Subcutaneous abdominal adipose tissue (tissue), 5 donors: ENCODE measurements around the gene LRBA.

Experiments used
- H3K27ac ChIP-seq: one replicate; pipeline ENCODE4 v1.7.0; 2013; ENCODE audit warnings: low read depth, mild to moderate bottlenecking, inconsistent platforms, low read length, moderate library complexity
- H3K27me3 ChIP-seq, 5 donors: one replicate each; pipeline ENCODE4 v1.7.0; 2013; ENCODE audit warnings: low read length in 5 of 5, inconsistent platforms in 1 of 5; ENCODE audit not compliant: control insufficient read depth in 5 of 5, insufficient read depth in 4 of 5
- H3K36me3 ChIP-seq, 5 donors: one replicate each; pipeline ENCODE4 v1.7.0; 2013; ENCODE audit warnings: low read length in 5 of 5; ENCODE audit not compliant: control insufficient read depth in 5 of 5, insufficient read depth in 5 of 5
- H3K4me1 ChIP-seq, 5 donors: one replicate each; pipeline ENCODE4 v1.7.0; 2013; ENCODE audit warnings: low read length in 5 of 5, mild to moderate bottlenecking in 3 of 5, moderate library complexity in 1 of 5; ENCODE audit not compliant: control insufficient read depth in 5 of 5, insufficient read depth in 5 of 5
- H3K4me3 ChIP-seq, 5 donors: one replicate each; pipeline ENCODE4 v1.7.0; 2013; ENCODE audit warnings: low read length in 5 of 5, low read depth in 1 of 5
- H3K9ac ChIP-seq, 5 donors: one replicate each; pipeline ENCODE4 v1.7.0; 2013; ENCODE audit warnings: low read length in 5 of 5, mild to moderate bottlenecking in 4 of 5, moderate library complexity in 3 of 5
- H3K9me3 ChIP-seq, 5 donors: one replicate each; pipeline ENCODE4 v1.7.0; 2013; ENCODE audit warnings: low read length in 5 of 5; ENCODE audit not compliant: control insufficient read depth in 5 of 5
- donor health status: healthy.
- donor health status: healthy.
- donor health status: healthy.
- donor health status: healthy.
- donor health status: healthy.

The LRBA gene

DNA sequence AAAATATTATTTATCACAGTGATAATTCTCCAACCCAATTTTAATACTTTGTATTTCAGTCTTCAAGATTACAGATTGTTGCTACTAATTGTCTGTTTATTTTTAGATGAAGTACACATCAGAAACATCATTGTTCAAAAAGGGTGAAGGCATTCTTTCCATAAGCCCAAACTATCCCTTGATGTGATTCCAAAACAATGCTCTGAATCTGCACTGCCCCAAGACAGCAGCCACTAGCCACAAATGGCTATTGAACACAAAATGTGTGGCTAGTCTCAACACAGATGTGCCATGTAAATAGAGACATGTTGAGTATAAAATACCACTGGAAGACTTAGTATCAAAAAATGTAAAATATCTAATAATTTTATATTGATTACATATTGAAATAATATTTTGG lies 583.9 kb downstream of the LRBA start:
- Histone ChIP-seq H3K4me1 (no peaks in the 10 kb centered on the region), H3K27ac (no peak overlapping the region), H3K9me3 (no peaks in the 10 kb centered on the region), H3K4me3 (no peak overlapping the region), H3K27me3 (no peaks in the 10 kb centered on the region), H3K36me3 (peaks cover 0 to 4% (median 0%) of the 10 kb centered on the region in 5 donors), H3K9ac (no peak overlapping the region)

GRCh38 chr4:150425161-150425560 lies 589.9 kb downstream of the LRBA start:
- H3K27ac ChIP-seq = no peak overlapping the region
- H3K4me3 ChIP-seq = no peak overlapping the region
- no peaks in the 10 kb centered on the region for H3K4me1 ChIP-seq
- no peaks in the 10 kb centered on the region for H3K27me3 ChIP-seq
- no peaks in the 10 kb centered on the region for H3K9me3 ChIP-seq
- H3K36me3 ChIP-seq = peaks cover 0 to 11% (median 5%) of the 10 kb centered on the region in 5 donors
- no peak overlapping the region for H3K9ac ChIP-seq

GRCh38 chr4:150423503-150423902 lies 591.6 kb downstream of the LRBA start:
- peaks cover 0 to 11% (median 5%) of the 10 kb centered on the region in 5 donors for H3K36me3 ChIP-seq
- H3K4me3 ChIP-seq = no peak overlapping the region
- no peak overlapping the region for H3K27ac ChIP-seq
- no peaks in the 10 kb centered on the region for H3K27me3 ChIP-seq
- no peaks in the 10 kb centered on the region for H3K4me1 ChIP-seq
- no peak overlapping the region for H3K9ac ChIP-seq
- H3K9me3 ChIP-seq = no peaks in the 10 kb centered on the region

- Histone ChIP-seq H3K36me3 (peaks cover 0 to 11% (median 5%) of the 10 kb centered on the region in 5 donors), H3K27ac (no peak overlapping the region), H3K9ac (no peak overlapping the region), H3K4me1 (no peaks in the 10 kb centered on the region), H3K27me3 (no peaks in the 10 kb centered on the region), H3K4me3 (no peak overlapping the region), H3K9me3 (no peaks in the 10 kb centered on the region)
Observed at GRCh38 chr4:150423074-150423473, 592.0 kb downstream of the LRBA start.

GRCh38 chr4:150421612-150422011 lies 593.5 kb downstream of the LRBA start:
- Histone ChIP-seq H3K9me3 (no peaks in the 10 kb centered on the region), H3K4me1 (no peaks in the 10 kb centered on the region), H3K36me3 (peaks cover 0 to 11% (median 5%) of the 10 kb centered on the region in 5 donors), H3K27me3 (no peaks in the 10 kb centered on the region), H3K27ac (no peak overlapping the region), H3K4me3 (no peak overlapping the region), H3K9ac (no peak overlapping the region)

GRCh38 chr4:150419939-150420338 lies 595.1 kb downstream of the LRBA start:
- H3K27me3 ChIP-seq = no peaks in the 10 kb centered on the region
- H3K9me3 ChIP-seq = no peaks in the 10 kb centered on the region
- H3K36me3 ChIP-seq = peaks cover 0 to 11% (median 5%) of the 10 kb centered on the region in 5 donors
- no peak overlapping the region for H3K9ac ChIP-seq
- H3K4me1 ChIP-seq = no peaks in the 10 kb centered on the region
- no peak overlapping the region for H3K4me3 ChIP-seq
- H3K27ac ChIP-seq = no peak overlapping the region

GRCh38 chr4:150418757-150419410 lies 596.2 kb downstream of the LRBA start:
- H3K4me1 ChIP-seq = no peaks in the 10 kb centered on the region
- H3K36me3 ChIP-seq = peaks cover 0 to 11% (median 5%) of the 10 kb centered on the region in 5 donors
- H3K9me3 ChIP-seq = no peaks in the 10 kb centered on the region
- H3K9ac ChIP-seq = no peak overlapping the region
- no peak overlapping the region for H3K27ac ChIP-seq
- H3K27me3 ChIP-seq = no peaks in the 10 kb centered on the region
- no peak overlapping the region for H3K4me3 ChIP-seq

GRCh38 chr4:150415213-150415612 lies 599.9 kb downstream of the LRBA start:
- Histone ChIP-seq H3K4me3 (no peak overlapping the region), H3K9me3 (no peaks in the 10 kb centered on the region), H3K27me3 (no peaks in the 10 kb centered on the region), H3K4me1 (no peaks in the 10 kb centered on the region), H3K36me3 (no peaks in the 10 kb centered on the region), H3K27ac (no peak overlapping the region), H3K9ac (no peak overlapping the region)

DNA sequence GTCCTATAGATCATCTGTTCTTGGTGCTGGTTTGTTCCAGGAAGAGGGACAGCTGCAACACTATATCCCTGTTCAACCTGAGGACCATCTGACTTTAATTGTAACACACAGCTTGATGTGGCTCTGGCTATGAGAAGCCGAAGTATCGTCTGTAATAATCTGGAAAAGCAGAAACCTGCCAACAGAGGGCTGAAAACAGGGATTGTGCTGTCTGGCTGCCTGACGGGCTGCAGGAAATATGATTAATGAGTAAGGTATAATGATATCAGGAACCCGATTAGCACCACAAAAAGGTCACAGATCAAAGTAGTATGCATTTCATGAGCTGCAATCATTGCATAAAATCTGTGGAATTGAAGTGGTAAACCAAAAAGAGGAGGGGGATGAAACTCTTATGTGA lies 603.6 kb downstream of the LRBA start:
- no peaks in the 10 kb centered on the region for H3K27me3 ChIP-seq
- H3K9me3 ChIP-seq = no peaks in the 10 kb centered on the region
- H3K4me1 ChIP-seq = no peaks in the 10 kb centered on the region
- H3K4me3 ChIP-seq = no peak overlapping the region
- no peak overlapping the region for H3K27ac ChIP-seq
- no peaks in the 10 kb centered on the region for H3K36me3 ChIP-seq
- H3K9ac ChIP-seq = no peak overlapping the region

- H3K27ac ChIP-seq = no peak overlapping the region
- H3K27me3 ChIP-seq = no peaks in the 10 kb centered on the region
- H3K9me3 ChIP-seq = no peaks in the 10 kb centered on the region
- no peak overlapping the region for H3K9ac ChIP-seq
- H3K4me1 ChIP-seq = no peaks in the 10 kb centered on the region
- no peak overlapping the region for H3K4me3 ChIP-seq
- peaks cover 0 to 3% (median 0%) of the 10 kb centered on the region in 5 donors for H3K36me3 ChIP-seq
Observed at GRCh38 chr4:150402871-150403272, 612.2 kb downstream of the LRBA start.
